ENCODE data around the gene CADPS2.
A peak's percentile ranks its signal among the peaks of the same experiment; 100 is the strongest.

CADPS2 gene

DNA sequence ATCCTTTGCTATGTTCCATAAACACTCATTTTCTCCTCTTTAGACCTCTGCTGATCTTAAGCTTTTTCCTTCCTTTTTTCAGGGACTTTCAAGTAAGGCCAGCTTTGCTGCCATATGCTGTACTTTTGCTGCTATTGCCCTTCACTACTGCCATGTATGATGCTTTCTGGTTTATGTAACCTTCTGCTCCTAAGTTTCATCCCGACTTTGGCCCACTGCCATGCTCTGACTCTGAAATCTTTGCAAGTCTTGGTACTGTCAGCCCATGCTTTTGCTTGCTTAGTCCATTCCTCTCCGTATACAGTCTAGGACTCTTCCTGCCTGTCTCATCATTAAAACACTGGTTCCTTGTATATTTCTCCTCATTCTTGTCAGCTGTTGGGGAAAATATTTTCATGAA, 339.8 kb downstream of the CADPS2 start:
- peak; percentile 34 to 65 for DNase-seq (ENCODE audit: low read depth in 2 of 2)

DNA sequence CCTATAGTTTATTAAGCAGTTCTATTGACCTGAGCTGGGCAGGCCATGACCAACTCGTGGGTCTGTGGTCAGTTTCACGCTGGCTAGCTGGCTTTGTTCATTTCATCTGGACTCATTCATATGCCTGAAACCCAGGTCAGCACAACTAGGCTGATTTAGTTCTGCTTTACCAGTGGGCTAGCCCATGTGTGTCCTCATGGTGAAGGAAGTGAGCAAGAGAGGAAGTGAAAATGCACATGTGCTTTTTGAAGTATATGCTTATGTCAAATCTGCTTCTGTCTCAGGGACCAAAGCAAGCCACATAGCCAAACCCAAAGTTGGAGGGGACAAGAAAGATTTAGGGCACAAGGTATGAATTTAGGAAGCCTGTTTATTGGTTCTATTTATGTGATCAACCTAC, 341.8 kb downstream of the CADPS2 start:
- DNase-seq (ENCODE audit: low read depth in 2 of 2): no peak
- TF ChIP-seq, protein P1, sequence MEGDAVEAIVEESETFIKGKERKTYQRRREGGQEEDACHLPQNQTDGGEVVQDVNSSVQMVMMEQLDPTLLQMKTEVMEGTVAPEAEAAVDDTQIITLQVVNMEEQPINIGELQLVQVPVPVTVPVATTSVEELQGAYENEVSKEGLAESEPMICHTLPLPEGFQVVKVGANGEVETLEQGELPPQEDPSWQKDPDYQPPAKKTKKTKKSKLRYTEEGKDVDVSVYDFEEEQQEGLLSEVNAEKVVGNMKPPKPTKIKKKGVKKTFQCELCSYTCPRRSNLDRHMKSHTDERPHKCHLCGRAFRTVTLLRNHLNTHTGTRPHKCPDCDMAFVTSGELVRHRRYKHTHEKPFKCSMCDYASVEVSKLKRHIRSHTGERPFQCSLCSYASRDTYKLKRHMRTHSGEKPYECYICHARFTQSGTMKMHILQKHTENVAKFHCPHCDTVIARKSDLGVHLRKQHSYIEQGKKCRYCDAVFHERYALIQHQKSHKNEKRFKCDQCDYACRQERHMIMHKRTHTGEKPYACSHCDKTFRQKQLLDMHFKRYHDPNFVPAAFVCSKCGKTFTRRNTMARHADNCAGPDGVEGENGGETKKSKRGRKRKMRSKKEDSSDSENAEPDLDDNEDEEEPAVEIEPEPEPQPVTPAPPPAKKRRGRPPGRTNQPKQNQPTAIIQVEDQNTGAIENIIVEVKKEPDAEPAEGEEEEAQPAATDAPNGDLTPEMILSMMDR (IDR thresholded peaks at IDR 0.05; ENCODE audit: low read depth, low read length): no peak
- H3K4me3 ChIP-seq (replicated peaks in 1 of 2; ENCODE audit: low read depth in 2 of 2, low read length in 2 of 2): no peak overlapping the region

More for the DNA sequence above, 339.8 kb downstream of the CADPS2 start:
- TF ChIP-seq, protein P1 (IDR thresholded peaks at IDR 0.05; ENCODE audit: low read depth, low read length): no peak
- no peak overlapping the region for H3K4me3 ChIP-seq (replicated peaks in 1 of 2; ENCODE audit: low read depth in 2 of 2, low read length in 2 of 2)

DNA sequence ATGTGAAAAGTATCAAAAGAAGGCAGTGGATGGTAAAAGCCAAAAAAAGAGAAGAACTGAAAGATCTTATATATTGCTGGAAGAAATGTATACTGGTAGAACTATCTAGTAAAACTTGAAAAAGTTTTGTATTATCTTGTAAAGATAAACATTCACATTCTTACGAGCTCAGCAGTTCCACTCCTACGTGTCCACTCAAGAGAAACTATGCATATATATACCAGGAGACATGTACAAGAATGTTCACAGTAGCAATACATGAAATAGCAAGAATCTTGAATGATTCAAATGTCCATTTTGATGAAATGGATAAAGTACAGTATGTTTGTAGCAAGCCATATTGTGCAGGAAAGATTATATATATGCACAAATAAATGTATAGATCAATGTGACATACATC, 342.4 kb downstream of the CADPS2 start:
- DNase-seq (ENCODE audit: low read depth in 2 of 2): no peak
- no peak overlapping the region for H3K4me3 ChIP-seq (replicated peaks in 1 of 2; ENCODE audit: low read depth in 2 of 2, low read length in 2 of 2)
- TF ChIP-seq, protein P1 (IDR thresholded peaks at IDR 0.05; ENCODE audit: low read depth, low read length): no peak

DNA sequence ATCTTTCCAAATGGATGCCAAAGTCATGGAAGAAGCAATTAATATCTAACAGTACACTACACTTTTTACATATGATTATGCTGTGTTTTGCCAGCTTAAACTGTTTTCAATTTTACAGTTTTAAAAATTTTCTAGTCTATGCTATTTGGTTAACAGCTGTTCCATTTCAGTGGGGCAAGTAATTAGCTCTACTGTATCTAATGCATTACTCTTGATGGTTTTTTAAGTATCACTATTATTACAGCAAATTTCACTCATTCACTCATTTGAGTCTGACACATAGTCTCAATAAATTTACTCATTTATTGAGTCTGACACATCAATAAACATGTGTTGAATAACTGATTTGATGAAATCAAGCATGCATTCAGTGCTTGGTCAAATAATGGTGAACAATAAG, 343.1 kb downstream of the CADPS2 start:
- TF ChIP-seq, protein P1 (IDR thresholded peaks at IDR 0.05; ENCODE audit: low read depth, low read length): no peak
- no peak for DNase-seq (ENCODE audit: low read depth in 2 of 2)
- H3K4me3 ChIP-seq (replicated peaks in 1 of 2; ENCODE audit: low read depth in 2 of 2, low read length in 2 of 2): no peak overlapping the region

DNA sequence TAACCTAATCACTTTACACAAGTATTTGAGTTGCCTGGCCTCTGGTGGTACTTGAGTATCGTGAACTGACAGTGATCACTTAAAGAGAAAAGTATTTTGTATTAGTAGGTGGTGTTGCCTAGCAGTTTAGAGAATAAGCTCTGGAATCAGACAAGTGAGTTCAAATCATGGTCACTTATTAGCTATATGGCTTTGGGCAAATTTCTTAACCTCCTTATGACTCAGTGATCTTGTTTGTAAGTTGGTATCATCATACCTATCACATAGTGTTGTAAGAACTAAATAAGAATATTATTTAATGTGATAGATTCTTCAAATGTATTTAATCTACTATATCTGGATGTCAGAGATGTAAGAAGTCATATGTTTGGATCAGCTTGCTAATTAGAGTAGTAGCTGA, 351.2 kb downstream of the CADPS2 start:
- no peak for DNase-seq (ENCODE audit: low read depth in 2 of 2)
- TF ChIP-seq, protein P1 (IDR thresholded peaks at IDR 0.05; ENCODE audit: low read depth, low read length): no peak
- no peak overlapping the region for H3K4me3 ChIP-seq (replicated peaks in 1 of 2; ENCODE audit: low read depth in 2 of 2, low read length in 2 of 2)

DNA sequence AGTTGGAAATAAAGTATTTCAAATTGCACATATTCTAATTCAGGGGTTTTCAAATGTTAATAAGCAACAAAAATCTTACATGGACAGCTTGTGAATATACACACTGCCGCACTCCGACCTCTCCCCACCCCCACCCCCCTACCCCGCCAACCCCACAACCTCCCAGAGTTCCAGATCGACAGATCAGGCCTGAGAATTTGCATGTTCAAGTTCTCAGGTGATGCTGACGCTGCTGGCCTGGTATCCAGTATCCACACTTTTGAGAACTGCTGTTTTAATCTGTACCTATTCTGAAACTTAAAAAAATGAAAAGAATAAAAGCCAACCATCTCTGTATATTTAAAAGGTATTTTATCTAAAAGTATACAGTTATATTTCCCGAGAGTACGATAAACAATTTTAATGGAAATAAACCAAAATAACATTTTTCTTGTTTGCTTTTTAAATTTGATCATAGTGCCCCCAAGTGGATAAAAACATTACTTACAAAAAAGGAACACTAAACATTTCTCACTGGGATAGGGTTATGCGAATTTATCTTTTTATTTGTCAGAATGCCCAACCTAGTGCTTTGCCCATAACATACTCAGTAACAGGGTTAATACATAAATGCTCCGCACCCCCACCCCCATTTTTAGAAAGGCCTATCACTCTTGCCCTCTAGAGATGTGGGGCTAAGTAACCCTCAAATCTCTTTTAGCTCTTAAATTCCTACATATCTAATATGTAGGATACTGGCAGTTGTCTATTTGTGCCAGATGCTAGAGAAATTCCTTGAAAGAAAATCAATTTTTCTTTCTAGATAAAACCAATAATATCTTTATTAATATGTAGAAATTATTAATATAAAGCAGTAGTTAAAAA, 353.6 kb downstream of the CADPS2 start:
- peak; percentile 41 to 53 for DNase-seq (ENCODE audit: low read depth in 2 of 2)
- no peak overlapping the region for H3K4me3 ChIP-seq (replicated peaks in 1 of 2; ENCODE audit: low read depth in 2 of 2, low read length in 2 of 2)
- TF ChIP-seq, protein P1 (IDR thresholded peaks at IDR 0.05; ENCODE audit: low read depth, low read length): peak; percentile 23
